ENCODE data around the gene KRT15.
"Not testable (repeated sequence)": the region's sequence is repeated elsewhere in the genome, so short reads cannot be mapped to it uniquely, and the experiment has no call there.

The KRT15 gene

GRCh38 chr17:41544935-41545334 is 26.2 kb upstream of the KRT15 start:
- no peak for DNase-seq (ENCODE audit: extremely low read depth in 1 of 2, low read depth in 1 of 2)

DNA sequence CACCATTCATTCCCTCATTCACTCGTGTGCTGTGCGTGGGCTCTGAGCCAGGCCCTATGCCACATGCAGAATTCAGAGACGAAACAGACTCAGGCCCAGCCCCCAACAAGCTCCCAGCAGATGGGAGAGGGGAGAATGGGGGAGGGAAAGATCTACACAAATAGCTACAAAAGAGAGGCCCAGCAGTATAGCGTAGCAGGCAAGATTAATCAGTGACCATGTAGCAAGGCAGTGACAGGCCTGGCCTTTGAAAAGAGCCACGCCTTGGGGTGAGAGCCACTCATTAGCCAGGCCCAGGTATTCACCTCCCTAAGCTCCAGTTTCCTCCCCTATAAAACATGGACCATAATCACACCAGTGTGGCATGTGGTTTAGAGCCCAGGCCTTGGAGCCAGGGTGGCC is 25.8 kb upstream of the KRT15 start:
- DNase-seq (ENCODE audit: extremely low read depth in 1 of 2, low read depth in 1 of 2), result no peak

- DNase-seq (ENCODE audit: extremely low read depth in 1 of 2, low read depth in 1 of 2), result not testable (repeated sequence)
These were observed 24.1 kb upstream of the KRT15 start for GRCh38 chr17:41542786-41543185.

- DNase-seq (ENCODE audit: extremely low read depth in 1 of 2, low read depth in 1 of 2), result no peak
These were observed 23.7 kb upstream of the KRT15 start for GRCh38 chr17:41542357-41542756.

DNA sequence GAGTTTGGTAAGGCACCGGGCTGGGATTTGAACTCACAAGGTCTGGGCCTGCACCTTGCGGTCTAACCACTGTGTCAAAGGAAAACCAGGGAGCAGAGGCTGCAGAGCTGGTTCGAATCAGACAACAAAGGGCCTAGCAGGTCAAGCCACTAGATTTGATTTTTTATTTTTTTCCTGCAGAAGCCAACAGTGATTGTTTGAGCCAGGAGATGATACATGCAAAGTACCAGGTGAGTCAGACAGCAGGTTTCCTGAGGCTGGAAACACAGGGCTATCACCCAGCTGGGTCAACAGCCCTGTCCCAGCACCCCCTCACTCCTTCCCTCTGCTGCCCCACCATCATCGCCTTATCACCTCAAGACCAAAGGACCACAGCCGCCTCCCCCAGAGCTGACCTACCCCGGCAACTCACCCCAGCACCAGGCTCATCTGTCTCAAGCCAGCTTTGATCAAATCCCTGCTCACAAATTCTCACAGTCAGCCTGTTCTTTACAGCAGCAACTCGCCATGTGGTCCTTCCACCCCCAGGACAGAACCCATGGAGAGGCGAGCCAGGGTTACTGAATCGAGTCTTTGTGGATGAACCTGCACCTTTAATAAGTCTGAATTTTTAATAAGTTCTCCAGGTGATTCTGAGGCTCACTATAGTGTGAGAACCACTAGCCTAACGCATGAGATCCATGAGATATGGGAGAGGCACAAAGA is 22.4 kb upstream of the KRT15 start:
- no peak for DNase-seq (ENCODE audit: extremely low read depth in 1 of 2, low read depth in 1 of 2)

DNA sequence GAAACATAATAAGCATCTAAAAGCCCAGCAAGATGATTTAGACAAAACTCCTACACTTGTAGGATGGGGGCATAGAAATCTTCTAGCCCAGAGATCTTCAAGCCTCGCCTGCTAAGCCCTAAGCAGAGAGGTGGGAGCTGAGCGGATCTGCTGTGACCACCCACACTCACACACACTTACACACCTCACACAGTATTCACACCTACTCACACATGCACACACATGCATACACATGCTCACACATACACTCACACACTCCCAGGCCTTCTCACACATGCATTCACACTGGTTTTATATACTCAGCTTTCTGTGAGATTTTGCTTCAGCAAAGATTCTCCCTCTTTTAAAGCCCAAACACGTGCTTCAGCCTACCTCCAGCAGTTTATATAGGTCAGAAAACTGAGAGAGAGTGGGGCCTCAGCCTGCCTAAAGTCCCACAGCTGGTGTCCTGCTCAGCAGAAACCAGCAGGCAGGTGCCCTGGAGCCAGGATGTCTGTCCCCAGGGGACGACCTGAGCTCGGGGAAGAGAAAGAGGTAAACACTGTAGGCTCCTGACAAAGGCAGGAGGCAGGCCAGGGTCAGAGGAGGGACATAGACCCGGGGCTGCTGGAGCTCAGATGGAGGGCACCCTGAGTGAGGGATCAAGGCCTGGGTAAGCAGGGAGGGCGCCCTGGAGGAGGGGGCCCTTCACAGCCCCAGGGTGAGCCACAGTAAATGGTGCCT is 21.4 kb upstream of the KRT15 start:
- DNase-seq (ENCODE audit: extremely low read depth in 1 of 2, low read depth in 1 of 2), result no peak

- DNase-seq (ENCODE audit: extremely low read depth in 1 of 2, low read depth in 1 of 2), result no peak
These were observed 20.4 kb upstream of the KRT15 start for GRCh38 chr17:41539071-41539492.

DNA sequence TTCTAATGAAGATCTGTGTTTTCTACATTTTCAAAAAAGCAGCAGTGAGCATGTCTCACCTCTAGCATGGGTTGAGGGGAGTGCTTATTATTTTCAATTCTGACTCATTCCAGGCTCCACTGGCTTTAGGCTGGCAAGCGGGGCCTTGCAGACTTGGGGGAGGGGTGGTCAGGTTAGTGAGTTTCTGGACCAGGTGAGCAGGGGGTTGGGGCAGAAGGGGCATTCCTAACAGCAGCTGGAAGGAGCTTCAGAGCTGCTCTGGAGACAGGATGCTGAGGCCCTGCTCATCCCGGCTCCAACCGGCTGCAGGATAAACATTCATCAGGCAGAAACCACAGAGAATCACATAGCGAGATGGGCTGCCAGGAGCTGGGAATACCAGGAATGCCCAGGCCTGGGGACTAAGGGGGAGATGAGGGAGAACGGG is 19.9 kb upstream of the KRT15 start:
- DNase-seq (ENCODE audit: extremely low read depth in 1 of 2, low read depth in 1 of 2), result no peak

- no peak for DNase-seq (ENCODE audit: extremely low read depth in 1 of 2, low read depth in 1 of 2)
These were observed 19.3 kb upstream of the KRT15 start for GRCh38 chr17:41537990-41538389.

DNA sequence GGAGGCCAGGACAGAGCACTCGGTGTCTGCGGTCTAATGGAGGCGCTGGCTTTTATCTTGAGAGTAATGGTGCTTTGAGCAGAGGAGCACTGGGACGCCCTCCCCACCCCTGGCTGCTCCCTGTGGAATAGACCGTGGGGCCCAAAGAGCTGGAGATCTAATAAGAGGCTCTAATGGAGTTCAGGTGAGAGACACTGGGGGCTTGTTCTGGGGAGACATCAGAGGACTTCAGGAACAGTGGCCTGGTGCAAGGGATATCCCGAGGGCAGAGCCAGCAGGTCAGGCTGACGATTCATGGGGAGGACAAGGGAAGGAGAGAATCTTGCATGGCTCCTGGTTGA is 18.9 kb upstream of the KRT15 start:
- DNase-seq (ENCODE audit: extremely low read depth in 1 of 2, low read depth in 1 of 2), result no peak

DNA sequence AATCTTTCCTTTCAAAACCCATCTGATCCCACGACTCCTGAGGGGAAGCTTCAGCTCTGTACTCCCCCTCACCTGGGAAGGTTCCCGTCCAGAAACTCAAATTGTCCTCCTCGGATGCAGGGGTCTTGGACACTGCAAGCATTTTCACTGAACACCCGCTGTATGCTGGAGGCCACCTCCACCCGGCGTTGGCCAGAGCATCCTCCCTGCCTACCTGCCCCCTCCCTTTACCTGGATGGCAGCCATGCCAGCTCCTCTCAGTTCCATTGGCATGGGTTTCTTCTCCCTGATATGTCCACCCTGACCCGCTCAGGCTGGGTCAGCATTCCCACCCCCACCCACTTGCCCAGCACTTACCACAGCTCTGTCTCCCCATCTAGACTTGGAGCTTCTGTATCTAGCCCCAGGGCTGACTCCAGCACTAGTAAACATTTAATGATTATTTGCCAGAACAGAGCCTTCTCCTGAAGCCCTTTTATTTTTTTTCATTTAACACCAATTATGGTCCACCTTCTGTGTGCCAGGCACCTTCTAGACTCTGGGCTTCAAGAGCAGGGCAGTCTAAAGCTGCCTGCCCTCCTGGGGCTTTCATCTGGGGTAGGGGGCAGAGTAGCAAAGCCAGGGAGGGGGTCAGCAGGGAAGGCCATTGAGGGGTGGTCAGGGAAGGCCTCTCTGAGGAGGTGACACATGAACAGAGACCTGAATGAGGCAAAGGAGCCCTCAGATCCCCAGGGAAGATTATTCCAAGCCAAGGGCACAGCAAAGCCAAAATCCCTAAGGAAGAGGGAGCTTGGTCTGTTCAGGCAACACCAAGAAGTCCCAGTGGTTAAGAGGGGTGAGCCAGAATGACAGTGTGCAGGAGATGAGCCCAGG is 18.3 kb upstream of the KRT15 start:
- no peak for DNase-seq (ENCODE audit: extremely low read depth in 1 of 2, low read depth in 1 of 2)

GRCh38 chr17:41535764-41536481 is 17.2 kb upstream of the KRT15 start:
- DNase-seq (ENCODE audit: extremely low read depth in 1 of 2, low read depth in 1 of 2), result no peak

GRCh38 chr17:41534899-41535546 is 16.3 kb upstream of the KRT15 start:
- no peak for DNase-seq (ENCODE audit: extremely low read depth in 1 of 2, low read depth in 1 of 2)

DNA sequence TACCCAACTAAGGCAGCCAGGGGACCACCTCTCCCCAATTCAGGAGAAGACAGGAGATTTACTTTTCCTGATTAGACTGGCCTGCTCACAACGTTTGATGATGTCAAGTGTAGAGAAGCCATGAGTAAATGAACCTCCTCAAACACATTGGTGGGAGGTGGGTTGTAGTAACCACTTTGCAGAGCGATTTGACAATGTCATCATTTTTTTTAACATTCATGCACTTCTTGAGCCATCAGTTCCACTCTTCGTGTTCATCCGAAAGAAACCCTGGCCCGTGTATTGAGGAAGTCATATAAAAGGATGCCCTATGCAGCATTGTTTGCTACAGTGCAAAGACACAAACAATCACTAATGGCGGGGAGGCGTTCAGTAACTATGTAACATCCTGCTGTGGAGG is 14.9 kb upstream of the KRT15 start:
- no peak for DNase-seq (ENCODE audit: extremely low read depth in 1 of 2, low read depth in 1 of 2)

GRCh38 chr17:41532947-41533570 is 14.4 kb upstream of the KRT15 start:
- DNase-seq (ENCODE audit: extremely low read depth in 1 of 2, low read depth in 1 of 2), result no peak

DNA sequence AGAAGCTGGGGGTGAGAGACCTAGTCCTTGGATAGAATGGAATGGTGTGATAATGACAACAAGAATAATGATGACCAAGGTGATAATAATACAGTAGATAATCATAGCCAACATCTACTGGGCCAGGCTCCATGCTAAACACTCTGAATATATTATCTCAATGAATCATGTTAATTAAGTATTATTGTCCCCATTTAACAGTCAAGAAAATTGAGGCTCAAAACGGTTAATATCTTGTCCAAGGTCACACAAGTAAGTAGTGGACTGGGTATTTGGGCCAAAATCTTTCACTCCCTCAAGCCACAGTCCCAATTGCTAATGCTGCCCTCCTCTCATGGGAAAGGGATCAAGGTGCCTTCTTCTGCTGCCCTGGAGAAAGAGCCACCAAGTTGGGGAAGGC is 13.3 kb upstream of the KRT15 start:
- DNase-seq (ENCODE audit: extremely low read depth in 1 of 2, low read depth in 1 of 2), result no peak

GRCh38 chr17:41530062-41531048 is 11.7 kb upstream of the KRT15 start:
- no peak for DNase-seq (ENCODE audit: extremely low read depth in 1 of 2, low read depth in 1 of 2)

DNA sequence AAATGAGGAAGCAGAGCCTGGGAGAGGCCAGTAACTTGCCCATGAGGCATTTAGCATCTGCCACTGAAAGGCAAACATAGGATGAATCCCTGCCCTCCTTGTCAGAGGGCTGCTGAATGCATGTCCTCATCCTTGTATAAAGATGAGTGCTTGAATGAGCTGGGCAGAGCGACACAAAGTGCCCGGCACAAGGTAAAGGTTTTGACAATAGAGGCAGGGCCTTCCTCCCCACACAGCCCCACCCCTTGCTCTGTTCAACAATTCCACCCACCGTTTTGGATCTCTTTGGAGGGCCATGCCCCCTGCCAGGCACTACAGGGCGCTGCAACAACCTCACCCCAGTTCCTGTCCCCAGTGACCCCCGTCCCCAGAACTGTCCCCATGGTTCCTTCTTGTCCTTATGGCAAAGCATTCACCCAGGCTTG is 10.8 kb upstream of the KRT15 start:
- DNase-seq (ENCODE audit: extremely low read depth in 1 of 2, low read depth in 1 of 2), result no peak

DNA sequence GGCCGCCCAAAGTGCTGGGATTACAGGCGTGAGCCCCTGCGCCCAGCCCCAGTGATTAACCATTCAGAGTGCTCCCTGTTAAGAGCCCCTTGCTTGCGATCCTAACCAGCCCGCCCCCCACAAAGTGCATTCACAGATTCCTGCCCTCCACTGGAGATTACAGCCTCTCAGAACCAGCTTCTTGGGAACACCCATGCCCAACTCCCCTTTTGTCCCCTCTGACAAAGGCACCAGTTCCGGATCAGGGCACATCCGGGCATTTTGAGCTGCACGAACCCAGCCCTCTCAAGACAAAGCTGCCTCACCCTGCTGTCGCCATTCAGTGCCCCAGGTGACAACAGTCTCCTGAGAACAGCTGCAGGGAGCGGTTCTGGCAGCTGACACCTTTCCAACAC is 10.3 kb upstream of the KRT15 start:
- no peak for DNase-seq (ENCODE audit: extremely low read depth in 1 of 2, low read depth in 1 of 2)
